Heart left ventricle (tissue), 16 donors: ENCODE results near the gene BAZ2B. TPM values are rescaled to one million over a fixed set of nuclear protein-coding genes. Genes with fewer than 3 reads are reported as not detected.
A peak's percentile ranks its signal among the peaks of the same experiment; 100 is the strongest.

ENCODE experiments used
- ATAC-seq, 4 donors: fragments of 200-7000 bp; cut with Tn5 transposase; one replicate each; pipeline ENCODE4 v1.9.1; 2020 to 2022; ENCODE audit warnings: moderate library complexity in 4 of 4, mild to moderate bottlenecking in 3 of 4, moderate number of reproducible peaks in 1 of 4
- DNase-seq, 5 donors: peaks; one replicate each; pipeline ENCODE4 v3.0.0-alpha.2; 2020
- H3K27ac ChIP-seq, 12 donors: fragments of 200-600 bp; sonication (generic) in 4 of 12; one replicate each; pipeline versions ENCODE4 v1.5.0 to v1.8.0; 2016 to 2022; ENCODE audit warnings: mild to moderate bottlenecking in 2 of 12
- H3K27me3 ChIP-seq, 9 donors: fragments of 200-600 bp; sonication (generic) in 2 of 9; one replicate each; pipeline versions ENCODE4 v1.5.1 to v1.8.0; 2016 to 2022; ENCODE audit warnings: mild to moderate bottlenecking in 3 of 9
- H3K36me3 ChIP-seq, 9 donors: fragments of 200-600 bp; sonication (generic) in 2 of 9; one replicate each; pipeline versions ENCODE4 v1.5.0 to v1.8.0; 2018 to 2022; ENCODE audit warnings: mild to moderate bottlenecking in 2 of 9
- H3K4me1 ChIP-seq, 12 donors: fragments of 200-600 bp; sonication (generic) in 4 of 12; one replicate each; pipeline versions ENCODE4 v1.5.0 to v1.8.0; 2016 to 2022; ENCODE audit warnings: mild to moderate bottlenecking in 3 of 12
- H3K4me3 ChIP-seq, 12 donors: fragments of 200-600 bp; sonication (generic) in 4 of 12; one replicate each; pipeline versions ENCODE4 v1.5.0 to v1.8.0; 2017 to 2022; ENCODE audit warnings: mild to moderate bottlenecking in 9 of 12, moderate library complexity in 4 of 12
- H3K9me3 ChIP-seq, 12 donors: fragments of 200-600 bp; sonication (generic) in 4 of 12; one replicate each; pipeline versions ENCODE4 v1.5.0 to v1.8.0; 2016 to 2022; ENCODE audit warnings: mild to moderate bottlenecking in 1 of 12
- CTCF ChIP-seq, 12 donors: fragments of 200-600 bp; sonication (generic) in 4 of 12; IDR thresholded peaks; one replicate each; pipeline versions ENCODE4 v1.5.0 to v1.8.0; 2018 to 2022; ENCODE audit warnings: antibody characterized with exemption in 12 of 12, mild to moderate bottlenecking in 5 of 12
- POLR2A ChIP-seq, 2 donors: fragments of 450-650 bp; IDR thresholded peaks; one replicate each; pipeline ENCODE4 v1.6.1; 2017; ENCODE audit warnings: antibody characterized with exemption in 2 of 2, mild to moderate bottlenecking in 2 of 2, moderate library complexity in 2 of 2
- WGBS, 4 donors: extraction: QIAGEN DNeasy Blood & Tissue Kit in 2 of 4; methylation state at CpG; one replicate each; pipeline versions ENCODE4 v1.1.5 to v1.1.7; 2013 to 2018; 5-methylcytosine and 5-hydroxymethylcytosine counted together
- intact Hi-C, 10 donors: fragments of 100-400 bp; cut with DNase I; formaldehyde crosslinking; loops; one replicate each; pipeline versions ENCODE4 v1.11.1 to v1.14.2; 2022
- polyA plus RNA-seq, 2 donors: library from polyadenylated mRNA; stranded (reverse); fragments of 200-250 nt; gene quantifications; one replicate each; pipeline ENCODE4 v1.2.3, GENCODE V29; 2013
- total RNA-seq, 9 donors: library from RNA; depleted of rRNA in 2 of 9; stranded (reverse); fragments of >200 nt in 2 of 9; fragmentation: NEBNext Ultra II Directional in 3 of 9; extraction: Animal tissue kit (Norgen Biotek cat#: 25700) in 3 of 9; gene quantifications; one replicate each; pipeline versions ENCODE4 v1.1.0 to v1.2.4, GENCODE V29; 2016 to 2023
- donor health status: ischemic (EF 13 %, LVEDD 7.1; RV severe dilation, severe dysfunction).
- donor health status: healthy with polysubstance abuse.
- donor health status: DM: no; HTN: yes; CAD: no.
- donor health status: DM: no; HTN: no; CAD: no.
- donor health status: ischemic (EF 25% LVEDD 6.9; RV normal size, moderate dysfunction).
- donor health status: ischemic (EF 25% LVEDD 5.7; RV mildly dilated, moderate dysfunction).
- donor health status: healthy.
- donor health status: DM: yes; HTN: yes; CAD: no.
- donor health status: ischemic (EF 35%, LVEDD 5.7; RV mildly dilated, moderate dysfunction).
- donor health status: nonischemic (EF 11% LVEDD 7.7; RV severe dilation, severe dysfunction).
- donor health status: DM: yes; HTN: yes; CAD: no.
- donor health status: PGD.
- donor health status: ischemic (EF 29% LVEDD 5.4; RV normal size, mild dysfunction).
- donor health status: nonischemic (EF 23%, LVEDD 6.1; RV moderate dilation, normal function).

The BAZ2B gene
- total and polyA plus RNA-seq, 11 donors = 15.3 to 56.5 (median 40.2) TPM

DNA sequence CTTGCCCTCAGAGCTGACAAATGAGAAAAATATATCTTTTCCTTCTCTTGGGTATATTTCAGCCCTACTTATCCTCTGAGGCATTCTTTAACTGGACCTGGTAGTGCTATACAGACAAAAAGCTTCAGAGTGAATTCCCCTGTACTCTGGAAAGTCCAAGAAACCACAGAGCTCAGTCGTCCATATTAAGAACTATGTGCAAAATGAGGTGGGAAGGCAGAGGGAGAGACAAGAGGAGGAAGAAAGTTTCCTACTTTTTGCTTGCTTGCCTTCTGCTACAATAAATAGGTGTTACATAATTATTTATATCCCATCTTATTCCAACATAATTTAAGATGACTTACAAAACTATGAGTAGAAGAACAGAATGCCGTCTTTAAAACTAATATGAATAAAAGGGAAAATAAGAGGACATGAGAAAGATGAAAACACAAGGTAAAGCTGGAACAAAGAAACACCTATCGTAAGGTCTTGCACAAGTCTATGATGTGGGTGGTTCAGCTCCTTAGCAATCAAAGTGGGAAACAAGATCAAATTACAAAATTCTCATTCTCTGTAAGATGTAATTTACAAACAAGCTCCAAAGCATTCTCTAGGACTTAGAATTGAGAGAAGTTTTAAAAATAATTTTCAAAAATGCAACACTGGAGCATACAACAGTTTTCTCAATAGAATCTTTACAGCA is 97.9 kb downstream of the BAZ2B start:
- Histone ChIP-seq H3K9me3 (no peaks in the 10 kb centered on the region), H3K27ac (no peak overlapping the region), H3K4me3 (no peak overlapping the region), H3K27me3 (no peaks in the 10 kb centered on the region), H3K36me3 (no peaks in the 10 kb centered on the region), H3K4me1 (peaks cover 0 to 48% (median 21%) of the 10 kb centered on the region in 12 donors)
- WGBS, 4 donors = 67 to 70% (median 68%) methylated on average over 3 of the region's 3 CpGs
- intact Hi-C loops = loop anchor here in 3 of 10 donors (5.0 to 10.0 kb wide), 2 partner anchors 96 to 99 kb away; partner anchors contain the start of gene BAZ2B (in 3 of the 3)
- ATAC-seq (no peak), DNase-seq (no peak)
- TF ChIP-seq POLR2A (IDR thresholded peaks at IDR 0.05) = no peak
- no peak for TF ChIP-seq CTCF (IDR thresholded peaks at IDR 0.05)

GRCh38 chr2:159516241-159516758 is 100.0 kb downstream of the BAZ2B start:
- no peak for DNase-seq
- Histone ChIP-seq H3K4me1 (peaks cover 0 to 62% (median 29%) of the 10 kb centered on the region in 12 donors), H3K27ac (peak overlapping the region in 11 of 12 donors; percentile 7 to 79 (median 59)), H3K9me3 (no peaks in the 10 kb centered on the region), H3K4me3 (peak overlapping the region in 11 of 12 donors; percentile 23 to 60 (median 52)), H3K27me3 (no peaks in the 10 kb centered on the region), H3K36me3 (no peaks in the 10 kb centered on the region)
- peak; percentile 40 to 77 (median 70) for ATAC-seq
- no peak for TF ChIP-seq POLR2A (IDR thresholded peaks at IDR 0.05)
- no peak for TF ChIP-seq CTCF (IDR thresholded peaks at IDR 0.05)
- WGBS, 4 donors = 3 to 6% (median 4%) methylated on average over 6 of the region's 6 CpGs
- intact Hi-C loops = loop anchor here in 3 of 10 donors (5.0 to 10.0 kb wide), 2 partner anchors 99 to 101 kb away; partner anchors contain the start of gene BAZ2B (in 3 of the 3)

DNA sequence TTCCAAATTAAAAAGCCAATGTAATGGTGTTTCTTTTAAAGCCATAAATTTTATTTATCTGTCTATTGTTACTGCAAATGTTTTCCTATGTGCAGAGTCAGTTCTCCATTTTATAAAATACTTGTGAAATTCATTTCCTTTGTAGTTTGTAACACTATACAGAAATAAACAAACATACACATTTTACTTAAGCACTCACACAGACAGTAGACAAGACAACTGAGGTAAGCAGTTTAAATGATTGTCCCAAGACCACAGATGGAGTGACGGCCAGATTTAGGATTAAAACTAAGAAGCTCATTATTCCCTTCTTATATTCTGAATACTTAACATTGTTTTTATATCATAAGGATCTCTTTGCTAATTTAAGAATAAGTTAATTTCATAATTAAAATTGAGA is 100.9 kb downstream of the BAZ2B start:
- 53 to 60% (median 59%) methylated on average over 1 of the region's 1 CpG for WGBS, 4 donors
- no peak for TF ChIP-seq POLR2A (IDR thresholded peaks at IDR 0.05)
- no peak for TF ChIP-seq CTCF (IDR thresholded peaks at IDR 0.05)
- no peaks in the 10 kb centered on the region for H3K9me3 ChIP-seq
- ATAC-seq (no peak), DNase-seq (no peak)
- peak overlapping the region in 10 of 12 donors; percentile 23 to 60 (median 52) for H3K4me3 ChIP-seq
- H3K36me3 ChIP-seq = no peaks in the 10 kb centered on the region
- no peaks in the 10 kb centered on the region for H3K27me3 ChIP-seq
- peaks cover 0 to 62% (median 29%) of the 10 kb centered on the region in 12 donors for H3K4me1 ChIP-seq
- intact Hi-C loops = loop anchor here in 3 of 10 donors (5.0 to 10.0 kb wide), 2 partner anchors 99 to 102 kb away; partner anchors contain the start of gene BAZ2B (in 3 of the 3)
- peak overlapping the region in 8 of 12 donors; percentile 20 to 79 (median 62) for H3K27ac ChIP-seq

DNA sequence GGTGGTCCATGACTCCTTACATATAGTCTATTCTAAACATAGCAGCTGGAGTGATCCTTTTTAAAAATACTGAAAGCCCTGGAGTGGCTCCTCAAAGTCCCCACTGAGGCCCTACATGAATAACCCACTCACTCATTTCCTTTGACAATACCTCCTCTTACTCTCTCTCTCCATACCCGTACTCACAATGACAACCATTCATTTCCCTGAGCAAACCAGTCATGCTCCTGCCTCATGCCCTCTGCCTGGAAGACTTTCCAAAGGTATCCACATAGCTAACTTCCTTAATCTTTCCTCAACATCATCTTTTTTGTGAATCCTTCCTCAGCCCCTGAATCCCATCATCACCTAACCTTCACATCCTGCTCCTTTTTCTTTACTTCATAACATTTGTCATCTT is 102.6 kb downstream of the BAZ2B start:
- 86 to 95% (median 91%) methylated on average over 1 of the region's 1 CpG for WGBS, 4 donors
- Histone ChIP-seq H3K4me3 (no peak overlapping the region), H3K27me3 (no peaks in the 10 kb centered on the region), H3K27ac (no peak overlapping the region), H3K9me3 (no peaks in the 10 kb centered on the region), H3K36me3 (no peaks in the 10 kb centered on the region), H3K4me1 (peaks cover 0 to 62% (median 29%) of the 10 kb centered on the region in 12 donors)
- DNase-seq = no peak
- no peak for TF ChIP-seq POLR2A (IDR thresholded peaks at IDR 0.05)
- TF ChIP-seq CTCF (IDR thresholded peaks at IDR 0.05) = no peak
- ATAC-seq = no peak
- intact Hi-C loops = loop anchor here in 2 of 10 donors (5.0 to 10.0 kb wide), 2 partner anchors 101 to 104 kb away; partner anchors contain the start of gene BAZ2B (in 2 of the 2)
